Tibial nerve (tissue), 4 donors: Measurements from ENCODE around the gene SEC16B.

ENCODE experiments used
- EP300 ChIP-seq, 2 donors: sonication (generic); formaldehyde crosslinking; IDR thresholded peaks; one replicate each; pipeline ENCODE4 v1.6.1; 2017; ENCODE audit warnings: antibody characterized with exemption in 2 of 2, mild to moderate bottlenecking in 1 of 2
- POLR2A ChIP-seq, 2 donors: fragments of 450-650 bp; IDR thresholded peaks; one replicate each; pipeline ENCODE4 v1.6.1; 2017; ENCODE audit warnings: antibody characterized with exemption in 2 of 2, mild to moderate bottlenecking in 2 of 2, moderate library complexity in 2 of 2
- TF ChIP-seq, protein P1 (sequence below), 5 experiments: fragments of 200-600 bp in 3 of 5; fragments of 450-650 bp in 2 of 5; sonication (generic) in 3 of 5; IDR thresholded peaks; one replicate each; pipeline ENCODE4 v1.5.1; 2016 to 2019; ENCODE audit warnings: antibody characterized with exemption in 5 of 5, mild to moderate bottlenecking in 3 of 5, moderate library complexity in 2 of 5

- TF ChIP-seq POLR2A (IDR thresholded peaks at IDR 0.05) (no peak), EP300 (IDR thresholded peaks at IDR 0.05) (no peak)
- TF ChIP-seq, protein P1, sequence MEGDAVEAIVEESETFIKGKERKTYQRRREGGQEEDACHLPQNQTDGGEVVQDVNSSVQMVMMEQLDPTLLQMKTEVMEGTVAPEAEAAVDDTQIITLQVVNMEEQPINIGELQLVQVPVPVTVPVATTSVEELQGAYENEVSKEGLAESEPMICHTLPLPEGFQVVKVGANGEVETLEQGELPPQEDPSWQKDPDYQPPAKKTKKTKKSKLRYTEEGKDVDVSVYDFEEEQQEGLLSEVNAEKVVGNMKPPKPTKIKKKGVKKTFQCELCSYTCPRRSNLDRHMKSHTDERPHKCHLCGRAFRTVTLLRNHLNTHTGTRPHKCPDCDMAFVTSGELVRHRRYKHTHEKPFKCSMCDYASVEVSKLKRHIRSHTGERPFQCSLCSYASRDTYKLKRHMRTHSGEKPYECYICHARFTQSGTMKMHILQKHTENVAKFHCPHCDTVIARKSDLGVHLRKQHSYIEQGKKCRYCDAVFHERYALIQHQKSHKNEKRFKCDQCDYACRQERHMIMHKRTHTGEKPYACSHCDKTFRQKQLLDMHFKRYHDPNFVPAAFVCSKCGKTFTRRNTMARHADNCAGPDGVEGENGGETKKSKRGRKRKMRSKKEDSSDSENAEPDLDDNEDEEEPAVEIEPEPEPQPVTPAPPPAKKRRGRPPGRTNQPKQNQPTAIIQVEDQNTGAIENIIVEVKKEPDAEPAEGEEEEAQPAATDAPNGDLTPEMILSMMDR (IDR thresholded peaks at IDR 0.05): peak; percentile 75 to 89 (median 78)
Observed at GRCh38 chr1:177948336-177948972, 21.4 kb downstream of the SEC16B start.
